GM19328 (cell line): ENCODE results near the gene RAD54L.
"Not testable (repeated sequence)": the region's sequence is repeated elsewhere in the genome, so short reads cannot be mapped to it uniquely, and the experiment has no call there.

Experiments
- ATAC-seq: cut with Tn5 transposase; IDR thresholded peaks from one replicate; pipeline ENCODE4 v1.9.1; 2021; ENCODE audit warnings: mild to moderate bottlenecking, moderate library complexity; ENCODE audit not compliant: unreplicated experiment

RAD54L gene

DNA sequence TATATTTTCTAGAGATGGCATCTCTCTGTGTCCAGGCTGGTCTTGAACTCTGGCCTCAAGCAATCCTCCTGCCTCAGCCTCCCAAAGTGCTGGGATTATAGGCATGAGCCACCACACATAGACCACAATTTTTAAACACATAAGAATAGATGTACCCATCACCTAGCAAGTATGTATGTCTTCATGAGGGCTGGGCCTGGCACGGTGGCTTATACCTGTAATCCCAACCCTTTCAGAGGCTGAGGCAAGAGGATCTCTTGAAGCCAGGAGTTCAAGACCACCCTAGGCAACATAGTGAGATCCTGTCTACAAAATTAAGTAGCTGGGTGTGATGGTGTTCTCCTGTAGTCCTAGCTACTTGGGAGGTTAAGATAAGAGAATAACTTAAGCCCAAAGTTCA, 69.8 kb downstream of the RAD54L start:
- ATAC-seq = no peak

DNA sequence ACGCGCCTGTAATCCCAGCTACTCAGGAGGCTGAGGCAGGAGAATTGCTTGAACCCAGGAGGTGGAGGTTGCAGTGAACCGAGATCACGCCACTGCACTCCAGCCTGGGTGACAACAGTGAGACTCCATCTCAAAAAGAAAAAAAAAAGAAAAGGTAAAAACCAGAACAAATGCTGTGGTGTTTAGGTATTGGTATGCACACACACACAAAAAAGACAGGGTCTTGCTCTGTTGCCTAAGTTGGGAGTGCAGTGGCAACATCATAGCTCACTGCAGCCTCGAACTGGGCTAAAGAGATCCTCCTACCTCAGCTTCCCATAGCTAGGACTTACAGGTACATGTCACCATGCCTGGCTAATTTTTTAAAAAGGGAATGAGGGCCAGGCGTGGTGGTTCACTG, 71.7 kb downstream of the RAD54L start:
- ATAC-seq = not testable (repeated sequence)

DNA sequence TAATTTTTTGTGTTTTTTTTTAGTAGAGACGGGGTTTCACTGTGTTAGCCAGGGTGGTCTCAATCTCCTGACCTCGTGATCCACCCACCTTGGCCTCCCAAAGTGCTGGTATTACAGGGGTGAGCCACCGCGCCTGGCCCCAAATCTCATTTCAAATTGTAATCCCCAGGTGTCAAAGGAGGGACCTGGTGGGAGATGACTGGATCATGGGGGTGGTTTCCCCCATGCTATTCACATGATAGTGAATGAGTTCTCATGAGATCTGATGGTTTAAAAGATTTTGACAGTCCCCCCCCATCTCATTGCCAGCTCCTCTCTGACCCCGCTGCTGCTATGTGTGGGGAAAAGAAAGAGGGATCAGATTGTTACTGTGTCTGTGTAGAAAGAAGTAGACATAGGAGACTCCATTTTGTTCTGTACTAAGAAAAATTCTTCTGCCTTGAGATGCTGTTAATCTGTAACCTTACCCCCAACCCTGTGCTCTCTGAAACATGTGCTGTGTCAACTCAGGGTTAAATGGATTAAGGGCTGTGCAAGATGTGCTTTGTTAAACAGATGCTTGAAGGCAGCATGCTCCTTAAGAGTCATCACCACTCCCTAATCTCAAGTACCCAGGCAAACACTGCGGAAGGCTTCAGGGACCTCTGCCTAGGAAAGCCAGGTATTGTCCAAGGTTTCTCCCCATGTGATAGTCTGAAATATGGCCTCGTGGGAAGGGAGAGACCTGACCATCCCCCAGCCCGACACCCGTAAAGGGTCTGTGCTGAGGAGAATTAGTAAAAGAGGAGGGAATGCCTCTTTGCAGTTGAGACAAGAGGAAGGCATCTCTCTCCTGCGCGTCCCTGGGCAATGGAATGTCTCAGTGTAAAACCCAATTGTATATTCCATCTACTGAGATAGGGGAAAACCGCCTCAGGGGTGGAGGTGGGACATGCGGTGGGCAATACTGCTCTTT, 72.7 kb downstream of the RAD54L start:
- ATAC-seq = not testable (repeated sequence)

DNA sequence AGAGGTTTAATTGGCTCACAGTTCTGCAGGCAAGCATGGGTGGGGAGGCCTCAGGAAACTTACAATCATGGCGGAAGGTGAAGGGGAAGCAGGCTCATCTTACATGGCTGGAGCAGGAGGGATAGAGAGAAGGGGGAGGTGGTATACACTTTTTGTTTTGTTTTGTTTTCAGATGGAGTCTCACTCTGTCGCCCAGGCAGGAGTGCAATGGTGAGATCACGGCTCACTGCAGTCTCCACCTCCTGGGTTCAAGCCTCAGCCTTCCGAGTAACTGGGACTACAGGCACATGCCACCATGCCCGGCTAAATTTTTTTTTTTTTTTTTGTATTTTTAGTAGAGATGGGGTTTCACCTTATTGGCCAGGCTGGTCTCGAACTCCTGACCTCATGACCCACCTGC, 74.6 kb downstream of the RAD54L start:
- not testable (repeated sequence) for ATAC-seq

DNA sequence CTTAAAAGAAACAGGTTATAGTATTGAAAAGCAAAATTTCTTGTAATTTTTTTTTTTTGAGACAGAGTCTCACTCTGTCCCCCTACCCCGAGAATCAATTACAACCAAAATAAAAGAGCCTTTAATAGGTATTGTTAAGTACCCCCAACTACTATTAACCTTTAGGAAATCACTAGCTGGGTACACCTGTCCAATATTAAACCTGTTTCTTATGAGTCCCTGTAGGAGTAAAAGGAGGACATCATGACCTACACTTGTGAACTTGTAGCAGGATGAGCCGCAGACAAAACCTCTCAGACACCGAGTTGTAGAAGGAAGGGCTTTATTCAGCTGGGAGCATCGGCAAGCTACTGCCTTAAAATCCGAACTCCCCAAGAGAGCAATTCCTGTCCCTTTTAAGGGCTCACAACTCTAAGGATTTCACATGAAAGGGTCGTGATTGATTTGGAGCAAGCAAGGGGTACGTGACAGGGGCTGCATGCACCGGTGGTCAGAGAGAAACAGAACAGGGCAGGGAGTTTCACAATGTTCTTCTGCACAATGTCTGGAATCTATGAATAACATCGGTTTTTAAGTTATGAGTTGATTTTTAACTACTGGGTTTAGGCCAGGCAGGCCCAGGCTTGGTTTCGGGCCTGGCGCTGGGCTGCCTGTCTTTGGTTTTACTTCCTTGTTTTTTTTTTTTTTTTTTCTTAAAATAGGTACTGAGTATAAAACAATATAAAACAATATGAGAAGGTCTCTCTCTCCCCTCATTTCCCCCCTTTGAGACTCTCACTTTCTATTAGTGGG, 77.9 kb downstream of the RAD54L start:
- ATAC-seq = not testable (repeated sequence)
